Measurements from ENCODE around the gene CCT8L2. TPM values are rescaled to one million over a fixed set of nuclear protein-coding genes. Genes with fewer than 3 reads are reported as not detected.
"Not testable (repeated sequence)": the region's sequence is repeated elsewhere in the genome, so short reads cannot be mapped to it uniquely, and the experiment has no call there.

CCT8L2 gene, protein sequence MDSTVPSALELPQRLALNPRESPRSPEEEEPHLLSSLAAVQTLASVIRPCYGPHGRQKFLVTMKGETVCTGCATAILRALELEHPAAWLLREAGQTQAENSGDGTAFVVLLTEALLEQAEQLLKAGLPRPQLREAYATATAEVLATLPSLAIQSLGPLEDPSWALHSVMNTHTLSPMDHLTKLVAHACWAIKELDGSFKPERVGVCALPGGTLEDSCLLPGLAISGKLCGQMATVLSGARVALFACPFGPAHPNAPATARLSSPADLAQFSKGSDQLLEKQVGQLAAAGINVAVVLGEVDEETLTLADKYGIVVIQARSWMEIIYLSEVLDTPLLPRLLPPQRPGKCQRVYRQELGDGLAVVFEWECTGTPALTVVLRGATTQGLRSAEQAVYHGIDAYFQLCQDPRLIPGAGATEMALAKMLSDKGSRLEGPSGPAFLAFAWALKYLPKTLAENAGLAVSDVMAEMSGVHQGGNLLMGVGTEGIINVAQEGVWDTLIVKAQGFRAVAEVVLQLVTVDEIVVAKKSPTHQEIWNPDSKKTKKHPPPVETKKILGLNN
- total RNA-seq (2021) (not detected in 2 replicates), Bru-seq, nascent RNA (not detected), BruChase-seq, experiment 1, labeled RNA remaining after a 2-hour chase (not detected), BruChase-seq, experiment 2, labeled RNA remaining after a 6-hour chase (not detected)
- long read RNA-seq: 0 reads

DNA sequence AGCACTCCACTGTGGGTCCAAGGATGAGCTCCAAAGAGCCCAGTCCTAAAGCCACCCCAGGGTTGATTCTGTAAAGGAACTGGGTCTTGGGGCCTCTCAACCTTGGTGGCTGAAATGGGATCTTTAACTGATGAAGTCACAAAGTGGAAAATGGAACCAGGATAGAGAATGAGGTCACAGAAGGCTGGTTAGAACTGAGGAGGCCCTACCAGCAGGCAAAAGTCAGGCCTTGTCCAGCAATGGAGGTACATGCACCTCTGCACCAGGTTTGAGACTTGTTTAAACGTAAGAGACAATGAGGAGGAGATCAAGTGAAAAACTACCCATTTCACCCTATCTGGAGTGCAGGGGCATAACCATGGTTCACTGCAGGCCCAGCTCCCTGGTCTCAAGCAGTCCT lies at the start of gene CCT8L2:
Gene CCT8L2, minus strand, starts transcription at position 101 of the 400 bp plus-strand sequence. CDS start 260 bp downstream, outside the sequence.
- H3K27me3 ChIP-seq (replicated peaks; ENCODE audit: insufficient read depth, low read depth, low read length, poor library complexity); DNase-seq (ENCODE audit: low spot score); POLR2A ChIA-PET (ENCODE audit: low non-redundant PET); H3K4me1 ChIP-seq (ENCODE audit: insufficient read depth, low read length, poor library complexity, severe bottlenecking); H3K4me3 ChIP-seq (ENCODE audit: low read depth, low read length, poor library complexity, severe bottlenecking); BruUV-seq (replicated peaks); H3K36me3 ChIP-seq (ENCODE audit: insufficient read depth, low read length, poor library complexity, severe bottlenecking); H3K27ac ChIP-seq (ENCODE audit: low read depth, low read length, poor library complexity, severe bottlenecking); H3K9me3 ChIP-seq (ENCODE audit: low read depth, low read length, poor library complexity, severe bottlenecking); CTCF ChIA-PET; intact Hi-C loops (cut with micrococcal nuclease; ENCODE audit: unreplicated experiment): not testable (repeated sequence)

DNA sequence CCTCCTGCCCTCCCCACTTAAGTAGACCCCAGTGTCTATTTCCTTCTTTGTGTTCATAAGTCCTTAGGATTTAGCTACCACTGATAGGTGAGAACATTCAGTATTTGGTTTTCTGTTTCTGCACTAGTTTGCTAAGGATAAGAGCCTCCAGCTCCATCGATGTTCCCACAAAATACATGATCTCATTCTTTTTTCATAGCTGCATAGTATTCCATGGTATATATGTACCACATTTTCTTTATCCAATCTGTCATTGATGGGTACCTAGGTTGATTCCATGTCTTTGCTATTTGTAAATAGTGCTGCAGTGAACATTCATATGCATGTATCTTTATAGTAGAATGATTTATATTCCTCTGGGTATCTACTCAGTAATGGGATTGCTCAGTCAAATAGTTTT lies 42.8 kb upstream of the CCT8L2 start:
- H3K9me3 ChIP-seq (ENCODE audit: low read depth, low read length, poor library complexity, severe bottlenecking); H3K27ac ChIP-seq (ENCODE audit: low read depth, low read length, poor library complexity, severe bottlenecking); H3K4me1 ChIP-seq (ENCODE audit: insufficient read depth, low read length, poor library complexity, severe bottlenecking); BruUV-seq (replicated peaks); H3K27me3 ChIP-seq (replicated peaks; ENCODE audit: insufficient read depth, low read depth, low read length, poor library complexity); CTCF ChIA-PET; H3K36me3 ChIP-seq (ENCODE audit: insufficient read depth, low read length, poor library complexity, severe bottlenecking); POLR2A ChIA-PET (ENCODE audit: low non-redundant PET); intact Hi-C loops (cut with micrococcal nuclease; ENCODE audit: unreplicated experiment); DNase-seq (ENCODE audit: low spot score); H3K4me3 ChIP-seq (ENCODE audit: low read depth, low read length, poor library complexity, severe bottlenecking): not testable (repeated sequence)

DNA sequence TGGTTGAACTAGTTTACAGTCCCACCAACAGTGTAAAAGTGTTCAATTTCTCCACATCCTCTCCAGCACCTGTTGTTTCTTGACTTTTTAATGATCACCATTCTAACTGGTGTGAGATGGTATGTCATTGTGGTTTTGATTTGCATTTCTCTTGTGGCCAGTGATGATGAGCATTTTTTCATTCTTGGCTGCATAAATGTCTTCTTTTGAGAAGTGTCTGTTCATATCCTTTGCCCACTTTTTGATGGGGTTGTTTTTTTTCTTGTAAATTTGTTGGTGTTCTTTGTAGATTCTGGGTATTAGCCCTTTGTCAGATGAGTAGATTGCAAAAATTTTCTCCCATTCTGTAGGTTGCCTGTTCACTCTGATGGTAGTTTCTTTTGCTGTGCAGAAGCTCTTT lies 41.5 kb upstream of the CCT8L2 start:
- H3K4me1 ChIP-seq (ENCODE audit: insufficient read depth, low read length, poor library complexity, severe bottlenecking); BruUV-seq (replicated peaks); H3K9me3 ChIP-seq (ENCODE audit: low read depth, low read length, poor library complexity, severe bottlenecking); DNase-seq (ENCODE audit: low spot score); POLR2A ChIA-PET (ENCODE audit: low non-redundant PET); H3K36me3 ChIP-seq (ENCODE audit: insufficient read depth, low read length, poor library complexity, severe bottlenecking); H3K27me3 ChIP-seq (replicated peaks; ENCODE audit: insufficient read depth, low read depth, low read length, poor library complexity); H3K4me3 ChIP-seq (ENCODE audit: low read depth, low read length, poor library complexity, severe bottlenecking); intact Hi-C loops (cut with micrococcal nuclease; ENCODE audit: unreplicated experiment); H3K27ac ChIP-seq (ENCODE audit: low read depth, low read length, poor library complexity, severe bottlenecking); CTCF ChIA-PET: not testable (repeated sequence)

DNA sequence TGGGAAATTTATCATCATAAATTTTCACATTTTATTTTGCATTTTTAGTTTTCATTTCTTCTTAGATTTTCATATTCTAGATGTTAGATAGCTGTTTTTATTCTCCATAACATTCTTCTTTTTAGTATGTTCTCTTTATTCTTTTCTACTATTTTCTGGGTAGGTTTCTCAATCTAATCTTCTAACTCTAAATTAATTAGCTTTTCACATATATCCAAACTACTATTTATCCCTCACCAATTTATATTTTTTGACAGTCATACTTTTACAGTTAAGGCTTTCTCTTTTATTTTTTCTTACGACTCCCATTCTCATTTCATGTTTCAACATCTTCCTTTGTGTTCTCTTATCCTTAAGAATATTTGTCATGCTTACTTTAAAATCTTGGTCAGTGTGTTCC lies 35.9 kb upstream of the CCT8L2 start:
- CTCF ChIA-PET; DNase-seq (ENCODE audit: low spot score); H3K4me1 ChIP-seq (ENCODE audit: insufficient read depth, low read length, poor library complexity, severe bottlenecking); H3K27me3 ChIP-seq (replicated peaks; ENCODE audit: insufficient read depth, low read depth, low read length, poor library complexity); intact Hi-C loops (cut with micrococcal nuclease; ENCODE audit: unreplicated experiment); H3K9me3 ChIP-seq (ENCODE audit: low read depth, low read length, poor library complexity, severe bottlenecking); H3K36me3 ChIP-seq (ENCODE audit: insufficient read depth, low read length, poor library complexity, severe bottlenecking); POLR2A ChIA-PET (ENCODE audit: low non-redundant PET); H3K4me3 ChIP-seq (ENCODE audit: low read depth, low read length, poor library complexity, severe bottlenecking); H3K27ac ChIP-seq (ENCODE audit: low read depth, low read length, poor library complexity, severe bottlenecking); BruUV-seq (replicated peaks): not testable (repeated sequence)

DNA sequence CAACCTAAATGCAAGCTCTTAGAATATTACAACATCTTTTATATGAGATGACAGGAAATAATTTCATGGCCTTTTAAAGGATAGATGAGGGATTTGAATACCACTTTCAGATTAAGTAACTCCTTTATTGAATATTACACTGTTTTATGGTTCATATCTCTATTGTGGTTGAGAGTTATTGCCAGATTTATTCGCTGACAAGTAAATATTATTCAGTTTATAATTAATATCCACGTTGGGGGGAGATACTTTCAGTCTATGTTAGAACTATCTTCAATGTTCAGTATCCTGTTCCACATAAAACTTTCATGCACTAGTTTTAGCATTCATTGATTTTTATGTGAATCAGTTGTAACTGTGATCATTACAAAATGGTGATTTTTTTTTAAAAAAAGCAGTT lies 32.4 kb upstream of the CCT8L2 start:
- BruUV-seq (replicated peaks); H3K36me3 ChIP-seq (ENCODE audit: insufficient read depth, low read length, poor library complexity, severe bottlenecking); CTCF ChIA-PET; DNase-seq (ENCODE audit: low spot score); POLR2A ChIA-PET (ENCODE audit: low non-redundant PET); H3K4me3 ChIP-seq (ENCODE audit: low read depth, low read length, poor library complexity, severe bottlenecking); intact Hi-C loops (cut with micrococcal nuclease; ENCODE audit: unreplicated experiment); H3K27ac ChIP-seq (ENCODE audit: low read depth, low read length, poor library complexity, severe bottlenecking); H3K9me3 ChIP-seq (ENCODE audit: low read depth, low read length, poor library complexity, severe bottlenecking); H3K27me3 ChIP-seq (replicated peaks; ENCODE audit: insufficient read depth, low read depth, low read length, poor library complexity); H3K4me1 ChIP-seq (ENCODE audit: insufficient read depth, low read length, poor library complexity, severe bottlenecking): not testable (repeated sequence)

DNA sequence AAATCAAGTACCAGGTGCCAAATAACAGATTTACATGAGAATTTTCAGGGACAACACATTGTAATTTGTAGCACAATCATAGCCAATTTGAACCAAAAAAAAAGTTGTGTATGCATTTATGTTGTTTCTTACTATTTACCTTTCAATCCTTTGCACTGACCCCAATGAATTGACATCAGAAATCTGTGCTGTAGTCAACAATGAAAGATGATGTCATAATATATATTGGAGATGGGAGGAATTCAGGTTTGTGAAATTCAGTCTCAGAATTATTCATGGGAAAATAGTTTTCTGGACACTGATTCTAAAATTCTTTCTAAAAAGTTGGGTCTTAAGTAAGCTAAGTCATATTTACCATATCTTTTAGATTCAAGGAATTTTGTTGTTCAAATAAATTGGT lies 31.0 kb upstream of the CCT8L2 start:
- BruUV-seq (replicated peaks); H3K4me1 ChIP-seq (ENCODE audit: insufficient read depth, low read length, poor library complexity, severe bottlenecking); intact Hi-C loops (cut with micrococcal nuclease; ENCODE audit: unreplicated experiment); H3K27ac ChIP-seq (ENCODE audit: low read depth, low read length, poor library complexity, severe bottlenecking); CTCF ChIA-PET; H3K36me3 ChIP-seq (ENCODE audit: insufficient read depth, low read length, poor library complexity, severe bottlenecking); H3K9me3 ChIP-seq (ENCODE audit: low read depth, low read length, poor library complexity, severe bottlenecking); DNase-seq (ENCODE audit: low spot score); H3K4me3 ChIP-seq (ENCODE audit: low read depth, low read length, poor library complexity, severe bottlenecking); POLR2A ChIA-PET (ENCODE audit: low non-redundant PET); H3K27me3 ChIP-seq (replicated peaks; ENCODE audit: insufficient read depth, low read depth, low read length, poor library complexity): not testable (repeated sequence)

DNA sequence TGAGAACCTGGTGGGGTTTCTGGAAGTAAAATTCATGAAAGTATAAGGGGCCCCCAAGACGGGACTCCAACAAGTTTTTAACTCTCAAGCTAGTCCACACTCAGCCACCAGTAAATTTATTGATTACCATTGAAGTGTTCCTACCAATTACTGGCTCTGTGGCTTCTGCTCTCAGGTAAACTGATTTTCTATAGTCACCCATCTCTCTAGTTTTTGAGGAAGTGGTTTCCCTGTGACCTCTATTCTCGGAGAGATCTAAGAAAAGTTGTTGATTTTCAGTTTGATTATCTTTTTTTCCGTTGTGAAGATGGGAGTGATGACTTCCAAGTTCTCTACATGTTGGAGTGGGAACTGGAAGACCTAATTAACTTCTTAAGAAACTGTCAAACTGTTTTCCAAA lies 24.9 kb upstream of the CCT8L2 start:
- CTCF ChIA-PET; POLR2A ChIA-PET (ENCODE audit: low non-redundant PET); BruUV-seq (replicated peaks): not testable (repeated sequence)

More for the DNA sequence above, 24.9 kb upstream of the CCT8L2 start:
- H3K4me1 ChIP-seq (ENCODE audit: insufficient read depth, low read length, poor library complexity, severe bottlenecking); H3K4me3 ChIP-seq (ENCODE audit: low read depth, low read length, poor library complexity, severe bottlenecking); H3K27ac ChIP-seq (ENCODE audit: low read depth, low read length, poor library complexity, severe bottlenecking); H3K36me3 ChIP-seq (ENCODE audit: insufficient read depth, low read length, poor library complexity, severe bottlenecking); DNase-seq (ENCODE audit: low spot score); H3K27me3 ChIP-seq (replicated peaks; ENCODE audit: insufficient read depth, low read depth, low read length, poor library complexity); H3K9me3 ChIP-seq (ENCODE audit: low read depth, low read length, poor library complexity, severe bottlenecking); intact Hi-C loops (cut with micrococcal nuclease; ENCODE audit: unreplicated experiment): not testable (repeated sequence)

Measured in A673 (cell line).